NCI-H128 (cell line): ENCODE data around the gene AUH.
"Not testable (repeated sequence)": the region's sequence is repeated elsewhere in the genome, so short reads cannot be mapped to it uniquely, and the experiment has no call there.

Experiments
- DNase-seq: peaks from one replicate; lab custom pipeline; 2025; ENCODE audit not compliant: unreplicated experiment; lab: John Stamatoyannopoulos, UW

The AUH gene

DNA sequence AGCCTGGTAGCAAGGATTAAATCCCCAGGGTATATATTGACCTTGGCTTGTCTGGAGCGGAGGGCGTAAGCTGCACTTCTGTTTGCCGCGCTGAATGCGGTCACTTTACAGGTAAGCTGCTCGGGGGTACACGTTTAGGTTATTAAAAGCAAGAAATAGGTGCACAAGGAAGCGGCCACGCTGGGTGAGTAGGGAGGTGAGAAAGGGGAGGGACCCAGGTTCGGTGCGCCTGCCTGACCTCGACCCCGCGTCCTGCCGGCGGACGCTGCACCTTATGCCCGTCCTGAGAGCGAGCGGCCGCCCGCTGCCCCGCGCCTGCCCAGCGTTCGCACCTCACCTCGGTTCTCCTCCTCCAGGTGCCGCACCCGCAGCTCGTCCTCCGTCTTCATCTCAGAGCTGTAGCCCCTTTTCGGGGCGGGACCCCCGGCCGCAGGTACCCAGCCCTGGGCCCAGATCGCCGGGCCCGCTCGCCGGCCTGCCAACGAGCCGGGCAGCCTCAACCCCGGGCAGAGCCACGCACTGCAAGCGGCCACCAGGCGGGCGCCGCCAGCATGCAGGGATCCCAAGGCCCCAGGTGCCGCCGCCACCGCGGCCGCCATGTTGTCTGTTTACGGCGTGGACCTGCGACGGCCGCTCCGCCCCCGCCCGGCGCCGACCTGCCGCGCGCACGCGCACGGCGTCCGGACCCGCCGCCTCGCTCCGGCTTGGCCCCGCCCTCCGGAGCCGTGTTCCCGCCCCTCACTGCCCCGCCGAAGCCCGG is at the start of gene AUH:
Gene AUH (minus strand): TSS at position 628 of the 760 bp plus-strand sequence. CDS start 29 bp downstream, at position 599.
- peak; percentile 30 for DNase-seq

GRCh38 chr9:91411096-91411771 is 49.5 kb upstream of the AUH start:
- DNase-seq: no peak

DNA sequence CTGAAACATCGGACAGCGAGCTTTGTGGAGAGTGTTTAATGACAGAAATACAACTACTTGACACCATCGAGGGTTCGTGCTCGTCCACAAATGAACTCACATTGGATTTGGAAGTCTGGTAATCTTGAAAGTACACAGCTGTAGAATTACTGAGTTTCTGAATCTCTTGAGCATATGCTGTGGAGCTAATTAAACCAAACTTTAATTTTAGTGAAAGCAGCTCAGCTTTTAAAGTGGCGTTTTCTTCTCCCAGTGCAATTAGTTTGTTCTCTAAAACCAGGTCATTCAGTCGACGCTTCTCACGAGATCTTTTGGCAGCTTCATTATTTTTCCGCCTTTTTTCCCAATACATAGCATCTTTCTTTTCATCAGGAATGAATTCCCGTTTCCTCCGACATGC is 48.4 kb upstream of the AUH start:
- no peak for DNase-seq

DNA sequence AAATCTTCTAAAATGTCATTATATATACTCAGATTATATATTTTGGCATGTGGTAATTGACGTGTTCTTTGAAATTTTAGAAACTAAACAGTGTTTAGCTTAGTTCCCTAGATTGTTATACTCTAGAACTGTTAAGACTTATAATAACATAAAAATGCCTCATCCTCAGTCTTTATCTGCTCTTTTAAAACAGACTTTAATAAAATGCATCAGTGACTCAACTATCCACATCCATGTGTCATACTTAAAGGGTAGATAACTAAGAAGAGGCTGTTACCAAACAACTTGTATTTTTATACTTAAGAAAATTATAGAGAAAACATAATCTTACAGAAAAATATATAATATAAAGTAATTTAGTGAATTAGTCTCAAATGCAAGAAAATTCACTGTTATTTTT is 46.8 kb upstream of the AUH start:
- DNase-seq: no peak

- no peak for DNase-seq
These were observed 46.0 kb upstream of the AUH start for GRCh38 chr9:91407580-91408318.

GRCh38 chr9:91405343-91406077 is 43.8 kb upstream of the AUH start:
- DNase-seq: no peak

GRCh38 chr9:91403665-91404543 is 42.2 kb upstream of the AUH start:
- DNase-seq: no peak

DNA sequence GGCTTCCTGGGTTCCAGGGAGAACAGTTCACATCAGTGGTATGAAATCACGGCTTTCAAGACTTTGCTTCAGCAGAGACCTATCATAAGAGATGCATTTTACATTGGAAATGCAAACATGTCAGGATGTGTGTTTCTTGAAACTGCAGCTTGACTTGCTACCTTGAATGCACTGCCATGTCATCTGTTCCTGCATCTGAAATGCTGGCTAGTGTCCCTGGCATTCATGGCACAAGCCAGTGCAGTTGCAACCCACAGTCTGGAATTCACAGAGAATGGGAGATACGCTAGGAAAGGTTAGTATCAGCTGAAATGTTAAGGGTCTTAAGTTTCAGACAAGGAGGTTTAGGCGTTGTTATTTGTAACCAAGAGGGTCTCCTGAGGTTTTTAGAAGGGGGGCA is 37.2 kb upstream of the AUH start:
- no peak for DNase-seq

DNA sequence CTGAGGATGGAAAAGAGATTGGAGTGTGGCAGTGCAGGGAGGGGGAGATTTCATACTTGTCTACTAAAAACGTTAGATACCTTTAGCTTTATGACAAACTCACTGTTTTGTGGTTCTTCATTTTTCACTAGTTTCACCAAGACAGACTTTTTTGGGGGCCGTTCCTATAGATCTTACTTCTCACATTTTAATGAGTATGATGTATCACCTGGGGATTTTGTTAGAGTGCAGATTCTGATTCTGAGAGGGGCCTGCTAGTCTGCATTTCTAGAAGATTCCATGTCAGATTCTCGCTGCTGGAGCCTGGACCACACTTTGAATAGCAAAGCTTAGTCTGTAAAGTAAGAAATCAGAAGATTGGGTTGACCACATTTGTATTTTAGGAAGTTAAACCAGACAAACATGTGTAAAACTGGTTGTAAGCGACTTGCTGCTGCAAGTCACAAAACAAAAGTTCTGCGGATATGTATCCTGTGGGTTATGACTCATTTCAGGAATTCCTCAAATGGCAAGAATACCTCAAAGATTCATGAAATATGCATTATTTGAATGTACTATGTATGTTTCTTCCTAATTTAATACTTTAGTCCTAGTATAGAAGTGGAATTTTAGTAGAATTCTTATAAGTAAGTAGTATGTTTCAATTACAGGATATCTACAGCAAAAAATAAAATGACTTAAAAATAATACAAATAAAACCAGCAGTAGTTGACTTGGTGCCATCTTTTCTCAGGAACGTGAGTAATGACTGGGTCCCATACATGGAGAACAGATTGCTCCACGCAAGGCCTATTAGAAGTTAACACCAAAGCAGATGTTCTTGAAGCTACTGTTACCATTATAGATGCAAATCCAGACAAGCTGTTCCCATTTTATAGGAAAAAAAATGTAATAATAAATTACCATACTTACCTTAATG is 34.1 kb upstream of the AUH start:
- no peak for DNase-seq

- DNase-seq: no peak
These were observed 33.4 kb upstream of the AUH start for GRCh38 chr9:91395106-91395552.

DNA sequence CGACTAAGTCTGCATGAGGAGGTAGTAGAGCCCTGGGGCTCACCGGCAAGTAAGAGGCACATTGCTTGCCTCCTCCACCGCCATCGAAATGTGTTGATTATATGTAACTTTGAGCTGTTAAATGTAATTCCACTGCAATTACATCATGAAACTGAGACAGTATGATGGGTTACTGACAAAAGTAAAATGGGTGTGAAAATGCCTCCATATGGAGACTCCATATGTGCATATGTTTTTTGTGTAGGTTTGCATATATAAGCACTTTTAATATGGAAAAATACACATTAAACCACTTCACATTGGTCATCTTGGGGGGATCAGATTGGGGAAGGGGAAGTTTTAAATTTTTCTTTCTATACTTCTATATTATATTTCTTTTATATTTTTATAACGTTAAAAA is 32.1 kb upstream of the AUH start:
- no peak for DNase-seq

- DNase-seq: no peak
These were observed 30.7 kb upstream of the AUH start for GRCh38 chr9:91392435-91392834.

- no peak for DNase-seq
These were observed 30.1 kb upstream of the AUH start for GRCh38 chr9:91391818-91392217.

GRCh38 chr9:91391412-91391811 is 29.7 kb upstream of the AUH start:
- no peak for DNase-seq

DNA sequence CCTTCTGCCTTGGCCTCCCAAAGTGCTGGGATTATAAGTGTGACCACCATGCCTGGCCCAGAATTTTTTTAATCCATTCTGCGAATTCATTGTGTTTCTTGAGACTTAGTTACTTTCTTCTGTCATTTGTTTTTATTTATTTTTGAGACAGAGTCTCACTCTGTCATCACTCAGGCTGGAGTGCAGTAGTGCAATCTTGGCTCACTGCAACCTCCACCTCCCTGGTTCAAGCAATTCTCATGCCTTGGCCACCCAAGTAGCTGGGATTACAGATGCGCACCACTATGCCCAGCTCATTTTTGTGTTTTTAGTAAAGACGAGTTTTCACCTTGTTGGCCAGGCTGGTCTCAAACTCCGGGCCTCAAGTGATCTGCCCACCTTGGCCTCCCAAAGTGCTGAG is 28.0 kb upstream of the AUH start:
- not testable (repeated sequence) for DNase-seq

- no peak for DNase-seq
These were observed 25.0 kb upstream of the AUH start for GRCh38 chr9:91386765-91387164.

- no peak for DNase-seq
These were observed 23.2 kb upstream of the AUH start for GRCh38 chr9:91384954-91385353.

DNA sequence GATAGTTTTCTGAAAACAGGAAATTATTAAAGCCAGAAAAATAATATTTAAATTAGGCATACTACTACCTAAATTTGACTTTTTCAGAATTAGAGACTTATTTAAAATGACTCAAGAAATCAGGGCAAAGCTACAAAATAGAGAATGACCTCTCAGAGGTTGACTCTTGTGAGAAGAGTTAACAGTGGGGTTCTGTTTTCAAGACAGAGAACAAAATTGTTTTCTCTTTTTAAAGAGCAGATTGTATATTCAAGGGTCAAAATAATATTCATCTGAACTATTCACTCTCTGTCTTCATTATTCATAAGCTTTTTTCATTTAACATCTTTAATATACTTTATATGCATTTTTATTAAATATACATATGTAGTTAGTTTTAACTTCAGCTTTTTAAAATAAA is 21.9 kb upstream of the AUH start:
- no peak for DNase-seq

DNA sequence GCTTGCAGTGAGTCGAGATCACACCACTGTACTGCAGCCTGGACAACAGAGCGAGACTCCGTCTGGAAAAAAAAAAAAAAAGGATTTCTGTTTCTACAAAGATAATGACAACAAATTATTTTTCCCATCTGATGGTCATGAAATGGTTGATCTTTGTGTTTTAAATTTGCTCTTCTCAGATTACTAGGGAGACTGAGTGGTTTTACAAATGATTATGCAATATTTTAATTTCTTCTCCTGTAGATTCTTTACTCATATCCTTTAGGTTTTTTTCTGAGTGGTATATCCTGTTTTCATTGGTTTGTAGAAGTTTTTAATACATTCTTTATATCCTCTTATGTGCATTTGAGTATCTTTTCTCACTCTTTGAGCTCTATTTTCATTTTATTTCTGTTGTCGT is 20.6 kb upstream of the AUH start:
- no peak for DNase-seq
